ENCODE results near the gene PRR14L. TPM values are rescaled to one million over a fixed set of nuclear protein-coding genes. Genes with fewer than 3 reads are reported as not detected.

PRR14L gene
- total RNA-seq, 6 experiments from 2014 or later = 28.4 to 39.6 (median 34.2) TPM

GRCh38 chr22:31733580-31734079, 16.3 kb downstream of the PRR14L start:
- Mint-ChIP-seq H3K4me1 (ENCODE audit: low read depth) (peaks cover 31% of the 10 kb centered on the region), H3K9me3 (no peaks in the 10 kb centered on the region), H3K4me3 (no peak overlapping the region), H3K27ac (peak overlapping the region; percentile 91; the same call in 1 of the 2 replicates), H3K36me3 (ENCODE audit: low read depth) (peaks cover 28% of the 10 kb centered on the region), H3K27me3 (ENCODE audit: insufficient read depth) (no peaks in the 10 kb centered on the region; the same call in 1 of the 2 replicates)
- DNase-seq = no peak
- TF ChIP-seq CTCF (IDR thresholded peaks at IDR 0.05) = no peak

DNA sequence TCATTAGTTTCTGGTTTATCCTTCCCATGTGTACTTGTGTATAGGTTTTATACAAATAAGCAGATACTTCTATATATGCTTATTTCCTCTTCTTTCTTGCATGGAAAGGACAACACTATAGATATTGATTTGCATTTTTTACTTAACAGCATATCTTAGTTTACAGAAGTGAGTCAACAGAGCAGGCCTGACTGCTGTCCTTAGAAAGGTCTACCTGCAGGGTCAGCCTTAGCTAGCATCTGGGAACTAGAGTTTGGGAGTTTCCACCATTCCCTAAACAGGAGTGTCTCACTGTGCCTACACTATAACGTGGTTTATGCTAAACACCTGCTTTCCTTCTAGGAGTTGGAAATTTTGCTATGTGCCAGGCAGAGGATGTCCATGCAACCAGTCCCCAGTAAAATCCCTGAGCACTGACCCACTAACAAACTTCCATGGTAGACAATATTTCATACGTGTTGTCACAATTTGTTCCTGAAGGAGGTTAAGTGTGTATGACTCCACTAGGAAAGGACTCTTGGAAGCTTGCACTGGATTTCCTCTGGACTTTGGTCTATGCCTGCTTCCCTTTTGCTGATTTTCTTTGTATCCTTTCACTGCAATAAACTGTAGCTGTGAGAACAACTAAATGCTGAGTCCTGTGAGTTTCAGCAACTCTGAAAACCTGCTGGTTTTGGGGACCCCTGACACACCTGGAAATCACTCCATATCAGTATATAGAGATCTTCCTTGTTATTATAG, 17.7 kb downstream of the PRR14L start:
- peaks cover 22% of the 10 kb centered on the region for H3K36me3 Mint-ChIP-seq (ENCODE audit: low read depth)
- H3K9me3 Mint-ChIP-seq = no peaks in the 10 kb centered on the region
- H3K4me1 Mint-ChIP-seq (ENCODE audit: low read depth) = peaks cover 27% of the 10 kb centered on the region
- TF ChIP-seq CTCF (IDR thresholded peaks at IDR 0.05) = no peak
- DNase-seq = no peak
- no peak overlapping the region for H3K4me3 Mint-ChIP-seq
- H3K27ac Mint-ChIP-seq = no peak overlapping the region
- H3K27me3 Mint-ChIP-seq (ENCODE audit: insufficient read depth) = peaks cover 1% of the 10 kb centered on the region; the same call in 1 of the 2 replicates

GRCh38 chr22:31730344-31730711, 19.6 kb downstream of the PRR14L start:
- Mint-ChIP-seq H3K4me3 (no peak overlapping the region), H3K27ac (no peak overlapping the region), H3K4me1 (ENCODE audit: low read depth) (peaks cover 26% of the 10 kb centered on the region), H3K36me3 (ENCODE audit: low read depth) (peaks cover 22% of the 10 kb centered on the region), H3K27me3 (ENCODE audit: insufficient read depth) (peaks cover 1% of the 10 kb centered on the region; the same call in 1 of the 2 replicates), H3K9me3 (no peaks in the 10 kb centered on the region)
- no peak for DNase-seq
- TF ChIP-seq CTCF (IDR thresholded peaks at IDR 0.05) = peak; percentile 46

- no peak for DNase-seq
- H3K9me3 Mint-ChIP-seq = no peaks in the 10 kb centered on the region
- no peak overlapping the region for H3K4me3 Mint-ChIP-seq
- no peak overlapping the region for H3K27ac Mint-ChIP-seq
- H3K36me3 Mint-ChIP-seq (ENCODE audit: low read depth) = peaks cover 16% of the 10 kb centered on the region
- peaks cover 11% of the 10 kb centered on the region for H3K4me1 Mint-ChIP-seq (ENCODE audit: low read depth)
- H3K27me3 Mint-ChIP-seq (ENCODE audit: insufficient read depth) = peaks cover 1% of the 10 kb centered on the region; the same call in 1 of the 2 replicates
- no peak for TF ChIP-seq CTCF (IDR thresholded peaks at IDR 0.05)
Measured at GRCh38 chr22:31728857-31729256, 21.1 kb downstream of the PRR14L start.

DNA sequence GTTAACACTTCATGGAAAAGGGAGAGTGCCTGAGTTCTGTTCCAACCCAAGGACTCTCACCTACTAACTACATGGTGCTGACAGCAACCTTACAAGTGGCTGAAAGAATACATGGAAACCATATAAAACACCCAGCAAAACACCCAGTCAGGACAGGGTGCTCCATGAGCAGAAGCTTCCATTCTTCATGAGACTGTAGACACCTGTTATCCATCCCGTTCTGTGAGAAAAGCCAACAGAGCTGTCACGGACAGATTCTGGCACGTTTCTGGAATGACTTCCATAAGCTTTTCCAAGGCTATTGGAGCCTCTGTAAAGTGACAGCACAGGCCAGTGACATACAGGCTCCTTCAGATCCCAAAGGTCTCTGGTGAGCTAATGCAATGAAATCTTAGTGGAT, 23.2 kb downstream of the PRR14L start:
- H3K9me3 Mint-ChIP-seq = no peaks in the 10 kb centered on the region
- H3K4me1 Mint-ChIP-seq (ENCODE audit: low read depth) = peaks cover 6% of the 10 kb centered on the region; the same call in 1 of the 2 replicates
- H3K36me3 Mint-ChIP-seq (ENCODE audit: low read depth) = peaks cover 10% of the 10 kb centered on the region; the same call in 1 of the 2 replicates
- H3K27ac Mint-ChIP-seq = no peak overlapping the region
- no peak overlapping the region for H3K4me3 Mint-ChIP-seq
- peaks cover 1% of the 10 kb centered on the region; the same call in 1 of the 2 replicates for H3K27me3 Mint-ChIP-seq (ENCODE audit: insufficient read depth)
- DNase-seq = no peak
- no peak for TF ChIP-seq CTCF (IDR thresholded peaks at IDR 0.05)

Data from HFFc6 (cell line).